Fibroblast of the aortic adventitia (primary cell): ENCODE results near the gene RARB. TPM values are rescaled to one million over a fixed set of nuclear protein-coding genes. Genes with fewer than 3 reads are reported as not detected.

Experiments used
- DNase-seq: peaks from one replicate; pipeline ENCODE4 v3.0.0-alpha.2; 2010; ENCODE audit warnings: low read depth
- H3K4me3 ChIP-seq: 2 replicates; pipeline ENCODE4 v1.5.1; 2011; ENCODE audit warnings: low read depth, mild to moderate bottlenecking, control low read depth, low read length, moderate library complexity
- total RNA-seq: library from RNA; depleted of rRNA; stranded (reverse); fragments of >200 nt; gene quantifications from 2 replicates; pipeline ENCODE4 v1.2.3, GENCODE V29; 2012; ENCODE audit warnings: low replicate concordance
- TF ChIP-seq, protein P1 (sequence below): IDR thresholded peaks from 2 replicates; pipeline ENCODE4 v1.5.1; 2011; ENCODE audit warnings: mild to moderate bottlenecking, low read length, control low read depth, inconsistent platforms; ENCODE audit not compliant: insufficient read depth

The RARB gene
- total RNA-seq, 1 donor = 3.1 TPM

DNA sequence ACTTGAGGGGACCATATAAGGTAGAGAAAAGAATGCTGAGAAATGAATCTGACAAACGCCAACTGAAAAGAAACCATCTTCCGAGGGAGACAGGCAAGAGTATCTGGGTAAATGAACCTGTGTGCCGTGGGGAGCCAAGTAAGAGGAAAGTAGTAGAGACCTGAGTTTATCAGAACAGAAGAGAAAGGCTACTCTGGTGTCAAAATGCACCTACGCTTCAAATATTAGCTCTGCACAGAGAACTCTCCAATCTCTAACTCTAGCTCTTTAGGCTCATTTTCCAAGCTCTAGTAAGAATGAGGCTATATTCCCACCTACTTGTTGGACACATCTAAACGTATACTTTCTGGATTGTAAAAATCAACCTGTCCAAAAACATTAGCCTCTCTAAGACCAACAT lies 183.1 kb downstream of the RARB start:
- DNase-seq = no peak
- TF ChIP-seq, protein P1, sequence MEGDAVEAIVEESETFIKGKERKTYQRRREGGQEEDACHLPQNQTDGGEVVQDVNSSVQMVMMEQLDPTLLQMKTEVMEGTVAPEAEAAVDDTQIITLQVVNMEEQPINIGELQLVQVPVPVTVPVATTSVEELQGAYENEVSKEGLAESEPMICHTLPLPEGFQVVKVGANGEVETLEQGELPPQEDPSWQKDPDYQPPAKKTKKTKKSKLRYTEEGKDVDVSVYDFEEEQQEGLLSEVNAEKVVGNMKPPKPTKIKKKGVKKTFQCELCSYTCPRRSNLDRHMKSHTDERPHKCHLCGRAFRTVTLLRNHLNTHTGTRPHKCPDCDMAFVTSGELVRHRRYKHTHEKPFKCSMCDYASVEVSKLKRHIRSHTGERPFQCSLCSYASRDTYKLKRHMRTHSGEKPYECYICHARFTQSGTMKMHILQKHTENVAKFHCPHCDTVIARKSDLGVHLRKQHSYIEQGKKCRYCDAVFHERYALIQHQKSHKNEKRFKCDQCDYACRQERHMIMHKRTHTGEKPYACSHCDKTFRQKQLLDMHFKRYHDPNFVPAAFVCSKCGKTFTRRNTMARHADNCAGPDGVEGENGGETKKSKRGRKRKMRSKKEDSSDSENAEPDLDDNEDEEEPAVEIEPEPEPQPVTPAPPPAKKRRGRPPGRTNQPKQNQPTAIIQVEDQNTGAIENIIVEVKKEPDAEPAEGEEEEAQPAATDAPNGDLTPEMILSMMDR = no peak
- no peak overlapping the region for H3K4me3 ChIP-seq

DNA sequence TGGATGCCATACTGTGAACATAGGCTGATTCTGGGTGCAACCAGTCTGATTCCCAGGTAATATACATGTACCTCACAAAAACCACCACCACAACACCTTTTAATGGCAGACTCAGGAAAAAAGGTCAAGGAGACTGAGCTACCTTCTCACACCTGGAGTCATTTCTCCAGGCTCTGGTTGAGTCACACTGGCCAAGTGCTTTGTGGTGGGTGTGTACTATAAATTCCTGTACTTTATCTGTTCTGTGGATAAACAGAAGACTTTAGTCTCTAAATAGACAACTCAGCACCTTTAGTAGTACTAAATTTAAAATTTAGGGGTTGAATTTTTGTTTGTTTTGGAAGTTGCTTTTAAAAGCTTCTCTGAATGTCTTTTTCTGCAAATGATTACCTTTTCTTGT lies 190.0 kb downstream of the RARB start:
- no peak overlapping the region for H3K4me3 ChIP-seq
- DNase-seq = no peak
- TF ChIP-seq, protein P1 = no peak

DNA sequence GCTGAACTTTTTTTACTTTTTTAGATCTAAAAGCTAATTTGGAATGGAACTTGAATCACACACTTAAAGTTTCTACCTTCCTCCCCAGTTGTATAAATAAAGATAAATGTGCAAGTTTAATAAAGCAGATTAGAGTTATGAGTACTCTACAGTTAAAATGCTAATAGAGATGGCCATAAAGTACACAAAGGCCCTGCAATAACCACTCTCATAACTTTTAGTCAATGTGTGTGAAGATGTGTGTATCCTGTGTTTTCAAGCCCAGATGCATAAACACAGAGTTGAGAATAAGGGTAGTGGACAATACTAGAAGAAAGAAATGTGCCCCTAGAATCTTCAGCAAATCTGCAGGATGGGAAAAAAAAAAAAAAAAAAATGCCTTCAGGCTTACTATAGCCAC lies 191.3 kb downstream of the RARB start:
- TF ChIP-seq, protein P1 = no peak
- no peak overlapping the region for H3K4me3 ChIP-seq
- DNase-seq = no peak

DNA sequence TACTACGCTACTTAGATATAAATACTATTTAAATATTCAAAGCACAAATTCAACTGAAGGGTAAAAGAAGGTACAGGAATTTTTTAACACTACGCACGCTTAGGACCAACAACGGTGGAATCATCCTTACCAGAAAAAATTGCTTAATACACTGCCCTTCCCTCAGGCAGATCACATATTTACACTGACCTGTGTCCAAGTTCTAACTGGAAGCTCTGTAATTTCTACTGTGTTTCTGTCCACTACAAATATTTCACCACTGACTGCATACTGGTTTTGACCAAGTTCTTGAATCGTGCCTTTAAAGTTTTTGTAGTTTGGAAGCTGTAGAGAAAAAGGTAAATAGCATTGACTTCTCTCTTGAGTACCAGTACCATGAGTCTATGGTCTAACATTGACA lies 192.4 kb downstream of the RARB start:
- no peak for DNase-seq
- no peak overlapping the region for H3K4me3 ChIP-seq
- TF ChIP-seq, protein P1 = no peak

DNA sequence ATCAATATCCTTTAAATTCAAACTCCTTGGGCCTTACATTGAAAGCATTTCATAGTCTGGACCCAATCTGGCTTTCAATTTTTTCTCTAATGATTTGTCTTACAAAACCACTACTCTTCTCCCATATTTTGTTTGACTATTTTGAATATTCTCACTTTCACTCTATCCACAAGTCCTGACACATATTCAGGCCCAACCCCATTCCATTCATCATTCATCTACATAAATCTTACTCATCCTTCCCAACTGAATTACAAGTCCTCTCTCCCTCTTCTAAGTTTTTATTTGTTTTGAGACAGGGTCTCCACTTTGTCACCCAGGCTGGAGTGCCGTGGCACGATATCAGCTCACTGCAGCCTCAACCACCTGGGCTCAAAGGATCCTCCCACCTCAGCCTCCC lies 193.0 kb downstream of the RARB start:
- H3K4me3 ChIP-seq = no peak overlapping the region
- TF ChIP-seq, protein P1 = no peak
- no peak for DNase-seq

DNA sequence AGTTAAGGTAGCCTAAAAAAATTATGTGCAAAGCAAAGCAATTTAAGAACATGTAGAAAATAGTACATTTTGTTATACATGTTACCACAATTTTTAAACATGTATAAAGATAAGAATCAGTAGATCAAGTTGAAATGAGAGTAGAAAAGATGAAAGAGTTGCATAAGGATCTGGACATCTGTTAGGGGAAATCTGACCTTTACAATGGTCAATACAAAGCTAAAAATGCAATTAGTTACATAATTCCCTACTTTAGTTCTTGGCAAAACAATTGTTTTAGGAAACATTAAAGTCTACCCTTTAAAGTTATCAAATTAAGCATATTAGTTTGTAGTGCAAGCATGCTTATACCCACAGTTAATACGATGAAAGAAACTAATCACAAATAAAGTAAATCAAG lies 203.9 kb downstream of the RARB start:
- TF ChIP-seq, protein P1 = no peak
- no peak overlapping the region for H3K4me3 ChIP-seq
- DNase-seq = no peak

DNA sequence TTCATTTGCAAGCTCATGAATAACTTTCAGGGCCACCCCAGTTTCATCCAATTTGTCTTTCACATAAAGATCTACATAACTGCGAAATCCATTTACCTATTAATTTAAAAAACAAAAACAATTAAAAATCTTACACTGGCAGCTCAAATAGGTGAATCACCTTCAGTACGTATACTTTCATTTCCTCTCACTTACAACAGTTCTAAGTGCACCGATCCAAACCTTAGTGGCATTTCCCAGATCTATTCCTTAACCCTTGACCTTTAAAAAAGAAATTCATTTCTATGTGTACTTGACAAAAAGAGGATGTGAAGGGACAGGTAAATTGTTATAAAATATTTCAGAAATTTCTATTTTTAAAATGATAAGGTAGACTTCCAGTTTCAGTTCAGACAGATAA lies 205.9 kb downstream of the RARB start:
- H3K4me3 ChIP-seq = no peak overlapping the region
- DNase-seq = no peak
- TF ChIP-seq, protein P1 = no peak
